GM18519 (cell line): ENCODE results near the gene RAPGEF6.

Source experiments
- ATAC-seq: cut with Tn5 transposase; IDR thresholded peaks from one replicate; pipeline ENCODE4 v1.9.1; 2021; ENCODE audit warnings: mild to moderate bottlenecking, moderate library complexity; ENCODE audit not compliant: unreplicated experiment, low FRiP score

RAPGEF6 gene

DNA sequence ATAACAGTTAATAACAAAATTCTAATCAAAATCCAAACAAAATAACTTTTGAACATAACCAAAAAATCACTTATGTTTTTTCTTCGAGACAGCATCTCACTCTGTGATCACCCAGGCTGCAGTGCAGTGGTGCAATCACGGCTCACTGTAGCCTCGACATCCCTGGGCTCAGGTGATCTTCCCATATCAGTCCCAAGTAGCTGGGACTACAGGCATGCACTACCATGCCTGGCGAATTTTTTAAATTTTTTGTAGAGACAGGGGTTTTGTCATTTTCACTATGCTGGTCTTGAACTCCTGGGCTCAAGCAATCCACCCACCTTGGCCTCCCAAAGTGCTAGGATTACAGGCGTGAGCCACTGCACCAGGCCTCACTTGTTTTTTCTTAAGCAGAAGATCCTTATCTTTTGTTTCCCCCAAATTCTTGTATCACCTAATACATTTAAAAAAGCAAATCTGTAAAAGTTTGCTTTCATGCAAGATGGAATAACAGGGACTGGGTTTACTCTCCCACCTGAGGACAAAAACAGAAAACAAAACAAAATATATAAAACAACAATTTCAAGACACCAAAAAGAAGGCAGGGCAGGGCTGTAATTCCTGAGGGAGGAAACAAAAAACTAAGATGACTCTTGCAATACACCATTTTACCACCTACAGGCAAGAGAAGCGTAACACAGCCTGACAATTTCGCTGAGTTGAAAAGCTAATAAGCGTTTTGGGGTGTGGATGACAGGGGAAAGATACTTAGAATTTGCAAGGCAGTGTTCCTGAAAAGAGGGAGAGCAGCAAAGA, 71.4 kb downstream of the RAPGEF6 start:
- ATAC-seq, result no peak

DNA sequence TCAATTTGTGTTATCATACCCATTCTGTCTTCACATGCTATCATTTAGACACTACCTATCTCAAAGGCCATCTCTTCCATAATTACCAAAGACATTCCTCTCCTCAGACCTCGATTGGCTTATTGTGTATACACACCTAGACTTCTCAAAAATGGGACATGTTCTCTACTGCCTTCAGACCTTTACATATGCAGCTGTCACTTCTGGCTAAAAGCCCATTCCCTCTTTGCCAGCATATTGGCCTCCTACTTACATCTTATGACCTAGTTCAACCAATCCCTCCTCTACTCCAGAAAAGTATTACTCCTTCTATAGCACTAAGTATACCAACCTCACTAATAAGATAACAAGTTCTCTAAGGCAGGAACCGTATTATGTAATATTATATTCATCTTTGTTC, 84.4 kb downstream of the RAPGEF6 start:
- ATAC-seq, result no peak

DNA sequence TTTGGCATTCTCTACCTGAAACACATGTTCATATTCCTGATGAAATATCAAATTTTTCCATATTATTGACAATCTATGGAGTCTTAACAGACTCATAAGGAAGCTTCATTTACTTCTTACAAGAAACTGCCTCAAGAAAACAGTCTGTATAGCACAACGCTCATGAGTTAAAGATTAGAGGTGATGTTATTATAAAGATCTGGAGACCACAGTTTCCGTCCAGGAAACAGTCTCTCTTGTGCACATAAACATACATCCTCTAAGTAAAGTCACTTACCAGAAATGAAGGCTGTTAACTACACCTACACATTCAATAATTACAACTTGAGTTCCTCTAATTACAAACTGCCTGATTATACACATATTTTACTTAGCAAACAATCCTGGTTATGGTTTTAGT, 86.9 kb downstream of the RAPGEF6 start:
- ATAC-seq, result no peak

DNA sequence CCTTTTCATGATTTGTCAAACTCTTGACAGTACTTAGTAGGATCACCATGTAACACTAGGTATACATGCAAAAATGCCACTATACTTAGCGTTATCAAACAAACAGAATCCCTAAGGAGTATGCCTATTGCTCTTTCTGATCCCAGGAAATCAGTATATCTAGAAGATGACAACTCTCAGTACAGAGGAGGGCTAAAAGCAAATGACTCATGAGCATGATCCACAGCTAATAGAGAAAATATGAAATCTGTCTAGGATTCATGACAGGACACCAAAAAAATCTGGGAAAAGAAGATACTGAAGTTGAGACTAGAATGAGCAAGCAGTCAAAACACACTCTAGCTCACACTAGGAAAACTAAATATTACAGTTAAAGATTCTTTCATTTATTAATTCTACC, 89.2 kb downstream of the RAPGEF6 start:
- ATAC-seq, result no peak

DNA sequence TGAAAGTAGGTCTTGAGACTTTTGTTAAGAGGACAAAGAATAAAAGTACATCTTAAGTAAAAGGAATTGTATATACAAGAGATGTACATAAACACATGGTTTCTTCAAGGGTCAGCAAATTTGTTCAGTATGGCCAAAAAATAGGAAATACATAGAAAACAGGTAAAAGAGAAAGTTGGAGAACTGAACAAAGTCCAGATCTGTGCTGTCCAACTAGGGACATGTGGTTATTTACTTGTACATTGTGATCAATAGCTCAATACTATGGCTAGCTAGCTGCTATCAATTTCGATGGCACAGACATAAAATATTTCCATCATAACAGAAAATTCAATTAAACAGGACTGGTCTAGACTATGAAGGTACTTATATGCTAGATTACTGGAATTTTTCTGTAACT, 92.3 kb downstream of the RAPGEF6 start:
- ATAC-seq, result no peak

DNA sequence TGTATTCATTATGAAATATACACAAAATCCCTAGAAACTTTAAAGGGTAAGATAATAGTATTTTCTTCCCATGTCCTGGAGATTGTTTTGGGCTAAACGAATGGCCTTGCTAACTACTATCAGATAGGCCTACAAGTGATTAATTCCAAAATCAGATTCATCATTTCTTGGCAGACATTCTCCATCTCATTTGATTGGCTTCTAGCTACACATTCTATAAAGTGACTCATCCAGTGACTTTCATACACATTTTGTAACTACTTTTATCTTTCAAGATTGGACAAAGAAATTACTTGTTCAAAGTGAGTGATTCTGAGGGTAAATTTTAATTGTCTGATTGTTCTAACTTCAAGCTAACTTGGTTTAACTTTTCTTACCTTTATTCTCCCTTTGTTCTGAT, 93.3 kb downstream of the RAPGEF6 start:
- ATAC-seq, result no peak

DNA sequence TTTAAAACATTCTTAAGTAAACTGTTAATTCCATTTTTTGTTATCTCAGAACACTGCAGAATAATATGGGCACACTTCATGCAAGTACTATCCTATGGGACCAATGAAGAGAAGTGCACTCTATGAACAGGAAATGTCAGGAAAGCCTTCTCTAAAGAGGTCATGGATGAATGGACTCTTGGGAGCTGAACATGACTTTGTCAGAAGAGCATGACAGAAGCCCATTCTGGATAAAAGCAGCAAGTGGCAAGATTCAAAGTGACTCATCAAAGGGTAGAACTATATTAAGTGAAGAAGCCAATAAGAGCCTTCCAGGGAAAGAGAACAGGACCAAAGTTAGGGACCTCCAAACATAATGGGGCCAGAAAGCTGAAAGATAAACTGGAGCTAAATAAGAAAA, 94.0 kb downstream of the RAPGEF6 start:
- no peak for ATAC-seq

DNA sequence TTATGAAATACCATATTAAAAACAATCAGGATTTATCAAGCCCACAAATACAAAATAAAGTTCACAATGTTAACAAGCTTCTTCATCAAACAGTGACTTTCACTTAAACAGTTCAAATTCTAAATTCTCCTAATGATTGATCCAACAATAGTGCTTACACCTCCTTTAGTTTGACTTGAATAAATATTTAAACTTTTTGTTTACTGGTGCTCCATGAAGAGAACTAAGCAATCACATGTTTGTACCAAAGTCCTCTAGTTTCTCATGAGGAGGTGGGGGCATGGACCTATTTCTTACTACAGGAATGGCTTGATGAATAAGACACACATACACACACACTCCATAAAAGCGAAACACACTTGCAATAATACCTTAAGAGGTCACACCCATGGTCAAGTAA, 95.8 kb downstream of the RAPGEF6 start:
- no peak for ATAC-seq

DNA sequence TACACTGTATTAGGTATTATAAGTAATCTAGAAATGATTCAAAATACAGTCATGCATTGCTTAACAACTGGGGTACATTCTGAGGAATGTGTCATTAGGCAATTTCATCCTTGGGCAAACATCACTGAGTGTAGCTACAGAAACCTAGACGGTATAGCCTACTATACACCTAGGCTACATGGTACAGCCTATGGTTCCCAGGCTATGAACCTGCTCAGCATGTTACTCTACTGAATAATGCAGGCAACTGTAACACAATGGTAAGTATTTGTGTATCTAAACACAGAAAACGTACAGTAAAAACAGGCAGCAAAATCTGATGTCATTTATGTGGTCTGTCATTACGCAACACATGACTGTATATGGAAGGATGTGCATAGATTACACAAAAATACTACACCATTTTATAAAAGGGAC, 96.8 kb downstream of the RAPGEF6 start:
- no peak for ATAC-seq

DNA sequence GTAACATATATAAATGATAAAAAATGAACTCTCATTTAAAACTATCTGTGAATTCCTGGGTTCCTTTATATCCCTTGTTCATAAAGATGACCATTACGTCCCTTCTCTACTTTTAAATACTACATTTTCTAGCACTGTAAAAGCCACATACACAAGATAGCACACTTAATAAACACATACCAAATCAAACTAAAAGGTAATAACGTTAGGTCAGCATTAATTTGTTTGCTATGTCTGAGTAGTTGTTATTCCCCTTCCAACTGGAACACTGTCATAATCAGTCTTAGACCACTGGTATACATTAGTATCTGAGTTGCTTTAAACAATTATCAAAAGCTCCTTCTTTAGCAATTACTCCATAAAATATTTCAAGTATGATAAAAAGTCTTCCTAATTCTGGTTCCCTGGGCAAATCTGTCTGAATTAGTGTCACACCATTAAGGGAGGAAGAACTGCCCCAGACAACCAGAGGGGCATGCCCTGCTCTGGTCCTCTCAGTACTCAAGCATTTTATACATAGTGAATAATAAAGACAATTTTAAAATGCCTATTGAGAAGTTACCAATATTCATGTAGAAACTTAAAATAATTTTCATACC, 98.1 kb downstream of the RAPGEF6 start:
- no peak for ATAC-seq

DNA sequence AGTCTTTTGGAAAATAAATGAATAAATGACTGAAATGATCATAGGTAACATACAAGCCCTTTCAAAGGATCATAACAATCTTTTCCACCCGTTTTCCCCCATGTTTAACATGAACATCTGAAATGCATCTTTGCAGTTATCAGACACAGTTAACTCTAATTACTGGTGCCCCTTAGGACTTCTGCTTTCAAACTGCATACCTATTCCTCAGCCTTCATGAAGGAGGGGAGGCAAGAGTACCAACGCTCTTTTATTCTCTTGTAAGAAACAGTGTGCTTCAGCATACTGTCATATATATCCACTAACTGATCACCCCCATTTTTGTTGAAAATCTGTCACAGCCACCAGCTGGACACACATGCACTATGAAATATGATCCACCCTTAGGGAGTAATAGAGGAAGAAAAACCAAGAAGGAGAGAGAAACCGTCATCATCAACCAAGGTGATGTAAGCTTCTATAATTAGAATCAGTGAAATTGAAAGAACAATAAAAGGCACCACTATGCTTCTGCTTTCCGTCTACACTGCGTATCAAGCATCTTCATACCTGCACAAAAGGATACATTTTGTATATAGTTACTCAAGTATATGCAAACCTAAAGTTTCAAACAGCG, 98.7 kb downstream of the RAPGEF6 start:
- peak; percentile 89 for ATAC-seq

DNA sequence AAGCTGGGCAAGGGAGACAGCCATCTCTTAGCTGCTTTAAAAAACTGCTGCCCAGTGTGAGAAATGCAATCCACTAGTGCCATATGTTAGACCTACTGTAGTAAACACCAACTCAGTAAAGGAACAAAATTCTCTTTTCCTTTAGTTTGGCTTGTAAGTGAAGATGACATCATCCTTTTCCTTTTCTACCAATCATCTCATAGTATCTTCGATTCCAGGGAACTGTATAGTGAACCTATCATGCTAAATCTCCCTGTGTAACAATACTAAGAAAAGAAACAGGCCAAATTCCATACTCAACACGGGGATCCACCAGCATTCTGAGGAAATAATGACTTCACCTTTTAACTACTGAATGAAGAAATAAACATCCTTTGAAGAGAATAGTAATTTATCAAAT, 100.1 kb downstream of the RAPGEF6 start:
- no peak for ATAC-seq

DNA sequence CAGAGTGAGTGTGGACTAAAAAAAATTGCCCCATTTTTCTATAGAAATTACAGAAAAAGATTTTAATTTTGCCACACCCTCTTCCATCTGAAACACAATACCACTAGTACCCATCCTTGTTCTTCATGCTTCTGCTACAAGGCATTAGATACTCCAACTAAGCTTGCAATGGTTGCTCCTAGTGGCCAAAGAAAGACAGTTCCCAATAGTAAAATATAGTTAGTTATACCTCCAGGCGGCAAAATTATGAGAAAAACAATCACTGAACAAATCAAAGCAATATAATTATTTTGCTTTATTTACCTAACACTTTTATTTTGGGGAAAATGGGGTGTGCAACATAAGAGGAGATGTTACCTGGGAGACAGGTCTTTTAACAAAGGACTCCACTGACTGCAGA, 101.2 kb downstream of the RAPGEF6 start:
- ATAC-seq, result no peak

DNA sequence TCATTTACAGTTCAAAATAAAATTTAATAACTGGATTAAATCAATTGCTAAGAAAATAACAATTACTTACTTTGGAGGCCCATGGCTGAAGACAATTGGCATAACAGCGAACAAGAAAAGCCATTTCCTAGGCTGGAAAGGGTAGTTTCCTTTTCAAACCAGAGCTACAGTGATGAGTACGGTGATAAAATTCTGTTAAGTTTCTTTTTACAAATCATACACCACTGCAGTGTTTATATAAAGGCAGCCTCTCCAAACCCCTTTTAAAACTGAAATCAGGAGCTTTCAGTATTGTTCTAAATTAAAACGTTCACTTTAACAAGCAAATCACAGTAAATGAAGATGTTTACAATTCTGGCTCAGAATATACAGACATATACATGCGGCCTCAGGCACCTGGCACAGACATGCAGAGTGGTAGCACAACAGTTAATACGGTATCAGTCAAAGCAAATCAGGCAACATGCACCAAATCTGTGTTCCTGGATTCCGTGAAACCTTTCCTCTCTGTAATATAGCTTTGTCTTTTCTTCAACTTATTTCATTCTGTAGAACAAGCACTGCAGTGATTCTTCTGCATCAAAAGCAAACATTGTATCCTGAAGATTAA, 102.9 kb downstream of the RAPGEF6 start:
- no peak for ATAC-seq

DNA sequence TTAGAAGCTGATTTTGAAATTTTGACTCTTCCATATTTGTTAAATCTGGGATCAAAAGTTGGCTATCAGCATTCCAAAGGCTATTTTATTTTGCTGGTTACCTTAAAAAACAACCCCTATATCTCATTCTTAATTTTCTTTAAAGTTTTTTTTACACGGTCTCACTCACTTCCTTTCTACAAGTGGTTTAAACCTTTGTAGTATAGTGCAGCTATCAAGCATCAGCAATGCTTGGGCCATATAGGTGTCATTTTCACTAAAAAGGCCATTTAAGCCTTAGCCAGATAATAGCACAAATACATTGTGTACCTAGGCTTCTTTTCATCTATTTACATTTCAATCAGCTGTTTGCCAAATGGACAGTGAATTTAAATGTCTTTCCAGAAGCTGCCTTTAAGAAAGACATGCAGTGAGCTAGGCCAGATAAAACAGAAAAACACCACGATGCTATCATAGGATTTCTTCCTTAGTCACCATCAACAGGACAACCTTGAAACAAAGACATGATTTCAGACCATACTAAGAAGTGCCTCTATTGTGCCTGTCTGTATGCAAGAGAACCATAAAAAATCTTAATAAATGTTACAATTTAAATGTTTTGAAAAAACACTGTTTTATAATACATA, 104.2 kb downstream of the RAPGEF6 start:
- ATAC-seq, result no peak

DNA sequence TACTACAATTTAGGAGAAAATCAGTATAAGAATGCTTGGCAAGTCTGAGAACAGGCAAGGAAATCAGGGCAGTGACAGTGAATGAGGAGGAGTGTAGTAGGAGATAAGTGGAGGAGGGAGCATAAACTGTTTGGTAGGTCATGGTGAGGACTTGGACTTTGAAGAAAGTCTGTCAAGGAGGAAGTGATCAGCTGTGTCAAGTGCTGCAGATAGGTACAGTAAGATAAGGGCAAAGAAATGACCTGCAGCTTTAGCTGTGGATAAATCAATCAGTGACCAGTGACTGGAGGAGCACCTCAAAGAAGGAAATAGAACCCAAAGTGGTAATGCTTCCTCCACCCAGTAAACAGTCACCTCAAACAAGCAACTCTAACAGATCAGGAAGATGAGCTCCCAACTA, 106.3 kb downstream of the RAPGEF6 start:
- ATAC-seq, result no peak

DNA sequence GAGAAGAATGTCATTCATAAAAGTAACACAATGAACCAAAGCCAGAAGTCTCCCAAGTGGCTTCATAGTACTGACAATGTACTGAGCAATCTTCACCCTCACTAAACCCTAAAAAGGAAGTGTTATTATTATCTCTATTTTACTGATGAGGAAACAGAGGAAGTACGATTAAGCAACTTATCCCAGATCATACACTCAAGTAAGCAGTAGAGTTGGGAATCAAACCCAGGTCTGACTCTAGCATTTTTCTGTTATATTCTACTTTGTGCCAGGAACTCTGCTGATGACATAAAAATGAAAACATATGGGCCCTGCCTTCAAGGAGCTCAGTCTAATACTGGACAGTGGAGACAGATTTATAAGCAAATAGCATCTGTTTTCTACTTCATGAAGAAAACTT, 109.2 kb downstream of the RAPGEF6 start:
- ATAC-seq, result no peak

DNA sequence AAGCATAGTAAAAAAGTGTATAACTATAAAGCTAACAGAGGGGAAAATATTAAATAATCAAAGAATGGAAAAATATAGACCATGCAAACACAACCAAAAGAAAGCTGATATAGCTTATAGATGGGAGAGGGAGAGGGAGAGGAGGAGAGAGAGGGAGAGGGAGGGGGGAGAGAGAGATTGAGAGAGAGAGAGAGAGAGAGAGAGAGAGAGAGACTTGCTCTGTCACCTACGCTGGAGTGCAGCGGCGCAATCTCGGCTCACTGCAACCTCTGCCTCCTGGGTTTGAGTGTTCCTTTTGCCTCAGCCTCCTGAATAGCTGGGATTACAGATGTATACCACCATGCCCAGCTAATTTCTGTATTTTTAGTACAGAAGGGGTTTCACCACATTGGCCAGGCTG, 110.6 kb downstream of the RAPGEF6 start:
- no peak for ATAC-seq

DNA sequence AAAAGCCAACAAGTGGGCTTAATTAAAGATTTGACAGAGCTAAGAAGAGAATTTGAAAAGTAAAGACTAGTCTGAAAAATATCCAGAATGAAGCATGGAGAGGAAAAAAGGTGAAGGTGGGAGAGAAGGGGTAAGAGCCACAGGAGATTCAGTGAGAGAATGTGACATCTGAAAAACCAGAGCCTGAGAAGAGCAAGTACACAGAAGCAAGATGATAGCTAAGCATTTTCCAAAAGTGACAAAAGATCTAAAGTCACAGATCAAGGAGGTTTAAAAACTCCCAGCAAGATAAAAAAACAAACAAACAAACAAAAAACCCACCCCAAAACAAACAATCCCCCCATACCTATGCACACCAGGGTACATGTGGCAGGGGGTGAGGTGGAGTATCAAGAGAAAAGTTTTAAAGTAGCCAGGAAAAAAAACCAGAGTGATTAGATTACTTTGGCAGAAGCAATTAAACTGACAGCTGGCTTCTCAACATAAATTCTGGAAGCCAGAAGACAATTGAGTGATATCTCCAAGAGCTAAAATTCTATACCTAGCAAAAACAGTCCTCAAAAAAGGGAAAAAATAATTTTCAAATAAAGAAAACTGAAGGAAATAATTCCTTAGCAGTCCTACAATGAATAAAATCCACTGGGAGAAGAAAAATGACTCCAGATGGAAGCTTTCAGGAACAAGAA, 111.4 kb downstream of the RAPGEF6 start:
- ATAC-seq, result no peak

DNA sequence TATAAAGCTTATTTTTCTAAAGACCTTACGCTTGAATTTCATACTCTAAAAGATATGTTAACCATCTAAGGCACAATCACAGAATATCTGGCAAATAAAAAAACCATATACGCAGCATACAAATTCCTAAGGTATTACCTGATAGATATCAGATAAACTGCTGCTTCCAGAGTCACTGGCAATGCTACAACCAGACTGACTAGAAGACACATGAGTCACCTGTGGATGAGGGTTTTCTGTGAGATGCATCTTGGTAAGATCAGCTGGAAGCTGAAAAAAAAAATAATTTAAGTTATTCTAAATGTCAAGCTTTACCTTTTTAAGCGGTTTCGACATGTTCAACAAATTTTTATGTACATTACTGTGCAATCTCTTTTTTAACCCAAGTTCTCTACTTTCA, 113.8 kb downstream of the RAPGEF6 start:
- ATAC-seq, result no peak

DNA sequence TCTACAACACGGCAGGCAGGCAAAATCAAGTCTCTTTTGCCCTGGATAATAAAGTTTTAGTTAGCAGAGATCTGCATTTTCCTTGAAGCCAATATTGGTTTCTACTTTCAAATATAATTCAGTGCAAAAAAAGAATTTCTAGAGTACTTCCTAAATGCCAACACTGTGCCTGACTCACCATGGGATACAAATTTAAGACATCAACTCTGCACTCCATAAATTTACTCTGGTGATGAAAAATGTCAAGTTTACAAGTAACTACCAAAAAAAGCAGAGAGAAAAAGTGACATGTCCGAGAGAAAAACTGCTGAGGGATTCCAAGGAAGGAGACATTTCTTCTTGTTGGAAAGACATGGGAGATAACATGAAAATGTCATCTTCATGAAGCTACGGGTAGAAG, 119.7 kb downstream of the RAPGEF6 start:
- ATAC-seq, result no peak
